CD8-positive, alpha-beta memory T cell (primary cell): ENCODE measurements around the gene CCDC112. TPM values are rescaled to one million over a fixed set of nuclear protein-coding genes. Genes with fewer than 3 reads are reported as not detected.
A peak's percentile ranks its signal among the peaks of the same experiment; 100 is the strongest.

Source experiments
- CTCF ChIA-PET: fragments of 350-600 bp; sonication (Branson Sonifier 250); formaldehyde crosslinking; loops from one replicate; lab custom pipeline; 2021; ENCODE audit warnings: antibody characterized with exemption; lab: Charles Lee
- POLR2A ChIA-PET: fragments of 350-600 bp; sonication (Branson Sonifier 250); formaldehyde crosslinking; loops from one replicate; lab custom pipeline; 2021; ENCODE audit warnings: antibody characterized with exemption; lab: Charles Lee
- DNase-seq, 5 donors: peaks; one replicate each; pipeline versions ENCODE4 v3.0.0 to v3.0.0-alpha.2; 2020 to 2022; ENCODE audit warnings: mixed read lengths in 1 of 5
- H3K27ac ChIP-seq: one replicate; pipeline ENCODE4 v1.7.0; 2013; ENCODE audit warnings: low read depth, mild to moderate bottlenecking, low read length, moderate library complexity
- H3K27me3 ChIP-seq: 2 replicates; pipeline ENCODE4 v1.7.0; 2013; ENCODE audit warnings: low read length, mild to moderate bottlenecking; ENCODE audit not compliant: insufficient read depth, poor library complexity, severe bottlenecking
- H3K36me3 ChIP-seq: 2 replicates; pipeline ENCODE4 v1.7.0; 2013; ENCODE audit warnings: mild to moderate bottlenecking, low read length, moderate library complexity; ENCODE audit not compliant: insufficient read depth
- H3K4me1 ChIP-seq: 2 replicates; pipeline ENCODE4 v1.7.0; 2013; ENCODE audit warnings: mild to moderate bottlenecking, low read length, moderate library complexity; ENCODE audit not compliant: insufficient read depth
- H3K4me3 ChIP-seq: 2 replicates; pipeline ENCODE4 v1.7.0; 2013; ENCODE audit warnings: mild to moderate bottlenecking, low read length
- H3K9me3 ChIP-seq: 2 replicates; pipeline ENCODE4 v1.7.0; 2013; ENCODE audit warnings: mild to moderate bottlenecking, low read length
- H3K27ac Mint-ChIP-seq, 8 donors: one replicate each; pipeline ENCODE4 v1.8.0; 2020 to 2021; ENCODE audit warnings: mixed read lengths in 8 of 8, mild to moderate bottlenecking in 6 of 8, inconsistent platforms in 3 of 8, moderate library complexity in 3 of 8
- H3K27me3 Mint-ChIP-seq, 2 donors: one replicate each; pipeline ENCODE4 v1.8.0; 2020 to 2021; ENCODE audit warnings: mixed read lengths in 2 of 2, mild to moderate bottlenecking in 1 of 2, moderate library complexity in 1 of 2
- H3K36me3 Mint-ChIP-seq, 3 donors: one replicate each; pipeline ENCODE4 v1.8.0; 2020 to 2021; ENCODE audit warnings: mixed read lengths in 3 of 3, inconsistent platforms in 1 of 3, mild to moderate bottlenecking in 1 of 3
- H3K4me1 Mint-ChIP-seq, 3 donors: one replicate each; pipeline ENCODE4 v1.8.0; 2020 to 2021; ENCODE audit warnings: mixed read lengths in 3 of 3, inconsistent platforms in 1 of 3, mild to moderate bottlenecking in 1 of 3
- H3K4me3 Mint-ChIP-seq, 7 donors: one replicate each; pipeline ENCODE4 v1.8.0; 2020 to 2021; ENCODE audit warnings: mixed read lengths in 7 of 7, mild to moderate bottlenecking in 6 of 7, moderate library complexity in 4 of 7, inconsistent platforms in 2 of 7
- H3K9me3 Mint-ChIP-seq, 5 donors: one replicate each; pipeline ENCODE4 v1.8.0; 2020 to 2022; ENCODE audit warnings: mixed read lengths in 5 of 5, mild to moderate bottlenecking in 3 of 5, moderate library complexity in 2 of 5, inconsistent platforms in 1 of 5
- polyA plus RNA-seq: library from polyadenylated mRNA; unstranded; fragments of 300-500 nt; fragmentation: Illumina TruSeq; gene quantifications from one replicate; pipeline ENCODE4 v1.2.3, GENCODE V29; 2021
- total RNA-seq, 2 experiments: library from RNA; stranded (reverse); gene quantifications; one replicate each; pipeline ENCODE4 v1.2.3, GENCODE V29; 2021

The CCDC112 gene
- total and polyA plus RNA-seq, 3 experiments from 2014 or later: 1.6 to 4.8 (median 2.2) TPM

- no peaks in the 10 kb centered on the region for H3K9me3 ChIP-seq
- Mint-ChIP-seq H3K27ac (no peak overlapping the region), H3K27me3 (peaks cover 2 to 43% of the 10 kb centered on the region in 2 donors), H3K36me3 (no peaks in the 10 kb centered on the region), H3K4me3 (no peak overlapping the region), H3K4me1 (no peaks in the 10 kb centered on the region), H3K9me3 (no peaks in the 10 kb centered on the region)
- no peaks in the 10 kb centered on the region for H3K4me1 ChIP-seq
- POLR2A ChIA-PET: no interaction called here
- no peak overlapping the region for H3K4me3 ChIP-seq
- H3K36me3 ChIP-seq: no peaks in the 10 kb centered on the region
- CTCF ChIA-PET: no interaction called here
- no peak for DNase-seq
- H3K27ac ChIP-seq: no peak overlapping the region
- H3K27me3 ChIP-seq: no peaks in the 10 kb centered on the region
These were observed 17.2 kb upstream of the CCDC112 start for GRCh38 chr5:115313632-115314031.

DNA sequence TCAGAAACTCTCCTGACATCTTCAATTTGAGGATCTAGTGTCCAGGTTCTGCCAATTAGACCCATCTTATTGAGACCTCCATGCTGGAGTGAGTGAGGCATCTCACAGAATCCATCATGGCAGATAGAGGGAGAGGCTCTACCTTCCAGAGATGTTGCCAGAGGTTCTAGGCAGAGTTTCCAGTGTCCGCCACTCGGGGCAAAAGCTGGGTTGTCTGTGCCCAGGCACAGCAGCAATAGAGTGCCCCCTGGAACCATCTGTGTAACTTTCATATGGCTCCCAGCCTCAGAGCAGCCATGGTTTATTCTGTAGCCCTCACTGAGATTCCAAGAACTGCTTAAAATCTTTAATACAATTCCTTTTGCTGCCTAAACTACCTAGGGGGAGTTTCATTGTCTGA is 16.6 kb upstream of the CCDC112 start:
- H3K27ac Mint-ChIP-seq: no peak overlapping the region
- H3K9me3 ChIP-seq: no peaks in the 10 kb centered on the region
- CTCF ChIA-PET: no interaction called here

GRCh38 chr5:115309751-115310370 is 13.4 kb upstream of the CCDC112 start:
- no peaks in the 10 kb centered on the region for H3K9me3 Mint-ChIP-seq
- peaks cover 5 to 51% of the 10 kb centered on the region in 2 donors for H3K27me3 Mint-ChIP-seq
- H3K4me3 Mint-ChIP-seq: no peak overlapping the region
- DNase-seq: peak in 2 of 5 donors; percentile 27 to 41
- Histone ChIP-seq H3K4me3 (no peak overlapping the region), H3K27me3 (no peaks in the 10 kb centered on the region), H3K4me1 (no peaks in the 10 kb centered on the region), H3K9me3 (no peaks in the 10 kb centered on the region), H3K27ac (no peak overlapping the region), H3K36me3 (no peaks in the 10 kb centered on the region)
- CTCF ChIA-PET: interaction anchor here (0.5 to 7.1 kb wide), 12 partner anchors 13 to 529 kb away, joined by 3 to 102 read pairs (median 3); partner anchors contain the start of gene CCDC112
- POLR2A ChIA-PET: no interaction called here
- no peak overlapping the region for H3K27ac Mint-ChIP-seq
- no peaks in the 10 kb centered on the region for H3K36me3 Mint-ChIP-seq
- no peaks in the 10 kb centered on the region for H3K4me1 Mint-ChIP-seq

More for the DNA sequence above, 16.6 kb upstream of the CCDC112 start:
- no peaks in the 10 kb centered on the region for H3K27me3 ChIP-seq
- no peak for DNase-seq
- H3K27me3 Mint-ChIP-seq: peaks cover 2 to 46% of the 10 kb centered on the region in 2 donors
- no peaks in the 10 kb centered on the region for H3K4me1 ChIP-seq
- H3K4me3 Mint-ChIP-seq: no peak overlapping the region
- no peaks in the 10 kb centered on the region for H3K9me3 Mint-ChIP-seq
- H3K4me3 ChIP-seq: no peak overlapping the region
- no peaks in the 10 kb centered on the region for H3K36me3 ChIP-seq
- POLR2A ChIA-PET: no interaction called here
- no peak overlapping the region for H3K27ac ChIP-seq
- H3K4me1 Mint-ChIP-seq: no peaks in the 10 kb centered on the region
- H3K36me3 Mint-ChIP-seq: no peaks in the 10 kb centered on the region

DNA sequence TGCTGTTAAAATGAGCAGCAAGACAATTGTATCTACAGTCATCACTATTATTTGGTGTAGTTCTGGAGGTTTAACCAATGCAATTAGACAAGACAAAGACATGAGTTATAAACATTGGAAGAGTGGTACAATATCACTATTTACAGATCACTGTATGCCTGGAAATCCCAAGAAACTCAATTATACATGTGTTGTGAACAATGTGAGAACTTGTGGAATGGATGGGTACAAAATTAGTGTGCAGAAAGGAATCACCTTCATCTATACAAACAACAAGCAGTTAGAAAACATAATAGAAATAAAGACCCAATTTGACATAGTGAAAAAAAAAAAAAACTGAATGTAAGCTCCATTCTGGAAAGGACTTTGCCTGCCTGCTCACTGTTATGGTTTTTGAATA is 12.4 kb upstream of the CCDC112 start:
- ChIA-PET POLR2A (interaction anchor here (1.0 kb wide), 1 partner anchor 265 kb away, joined by 3 read pairs; no protein-coding TSS in a partner anchor), CTCF (interaction anchor here (1.0 to 7.1 kb wide), 9 partner anchors 12 to 282 kb away, joined by 3 to 102 read pairs (median 4); partner anchors contain the start of gene CCDC112)
- Mint-ChIP-seq H3K4me1 (no peaks in the 10 kb centered on the region), H3K9me3 (no peaks in the 10 kb centered on the region), H3K4me3 (no peak overlapping the region), H3K36me3 (no peaks in the 10 kb centered on the region), H3K27ac (no peak overlapping the region), H3K27me3 (peaks cover 5 to 47% of the 10 kb centered on the region in 2 donors)
- H3K4me3 ChIP-seq: no peak overlapping the region
- DNase-seq: no peak
- no peaks in the 10 kb centered on the region for H3K9me3 ChIP-seq
- no peaks in the 10 kb centered on the region for H3K27me3 ChIP-seq
- no peak overlapping the region for H3K27ac ChIP-seq
- no peaks in the 10 kb centered on the region for H3K4me1 ChIP-seq
- H3K36me3 ChIP-seq: no peaks in the 10 kb centered on the region

GRCh38 chr5:115306011-115306536 is 9.6 kb upstream of the CCDC112 start:
- no peak overlapping the region for H3K27ac ChIP-seq
- H3K4me3 Mint-ChIP-seq: no peak overlapping the region
- no peak overlapping the region for H3K4me3 ChIP-seq
- H3K27me3 ChIP-seq: no peaks in the 10 kb centered on the region
- H3K9me3 ChIP-seq: no peaks in the 10 kb centered on the region
- no peaks in the 10 kb centered on the region for H3K9me3 Mint-ChIP-seq
- POLR2A ChIA-PET: no interaction called here
- no peak for DNase-seq
- CTCF ChIA-PET: interaction anchor here (0.6 to 7.1 kb wide), 3 partner anchors 256 to 270 kb away, joined by 3 to 102 read pairs (median 3); no protein-coding TSS in a partner anchor
- H3K27me3 Mint-ChIP-seq: peaks cover 6 to 40% of the 10 kb centered on the region in 2 donors
- H3K4me1 ChIP-seq: no peaks in the 10 kb centered on the region
- H3K36me3 Mint-ChIP-seq: no peaks in the 10 kb centered on the region
- no peak overlapping the region for H3K27ac Mint-ChIP-seq
- no peaks in the 10 kb centered on the region for H3K36me3 ChIP-seq
- H3K4me1 Mint-ChIP-seq: no peaks in the 10 kb centered on the region

DNA sequence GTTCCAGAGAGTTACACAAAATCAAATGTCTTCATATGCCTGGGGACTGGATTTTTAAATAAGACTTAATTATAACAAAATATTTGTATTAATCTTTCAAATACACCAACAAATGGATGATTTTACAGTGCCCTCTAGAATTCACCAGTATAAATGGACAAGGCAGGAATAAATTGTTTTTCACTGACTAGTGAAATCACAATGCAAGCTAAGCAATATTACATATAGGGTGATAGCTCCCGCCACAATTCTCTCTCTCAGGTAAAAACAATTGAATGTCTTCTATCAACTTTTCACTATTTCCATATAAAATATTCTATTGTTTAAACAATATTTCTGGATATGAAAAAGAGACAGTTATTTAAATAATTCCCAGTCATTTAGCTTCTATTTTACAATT is 8.0 kb upstream of the CCDC112 start:
- POLR2A ChIA-PET: no interaction called here
- Histone ChIP-seq H3K27me3 (no peaks in the 10 kb centered on the region), H3K36me3 (no peaks in the 10 kb centered on the region), H3K9me3 (no peaks in the 10 kb centered on the region), H3K27ac (no peak overlapping the region), H3K4me3 (no peak overlapping the region), H3K4me1 (no peaks in the 10 kb centered on the region)
- Mint-ChIP-seq H3K27me3 (peaks cover 6 to 31% of the 10 kb centered on the region in 2 donors), H3K36me3 (no peaks in the 10 kb centered on the region), H3K9me3 (no peaks in the 10 kb centered on the region), H3K4me3 (no peak overlapping the region), H3K27ac (no peak overlapping the region), H3K4me1 (no peaks in the 10 kb centered on the region)
- DNase-seq: no peak
- CTCF ChIA-PET: interaction anchor here (0.9 kb wide), 1 partner anchor 270 kb away, joined by 4 read pairs; no protein-coding TSS in a partner anchor

GRCh38 chr5:115298811-115299210 is 2.4 kb upstream of the CCDC112 start:
- Histone ChIP-seq H3K36me3 (no peaks in the 10 kb centered on the region), H3K4me1 (peaks cover 13% of the 10 kb centered on the region), H3K27ac (no peak overlapping the region), H3K9me3 (no peaks in the 10 kb centered on the region), H3K27me3 (no peaks in the 10 kb centered on the region), H3K4me3 (no peak overlapping the region)
- ChIA-PET POLR2A (no interaction called here), CTCF (no interaction called here)
- no peak for DNase-seq
- Mint-ChIP-seq H3K4me3 (no peak overlapping the region), H3K27ac (peak overlapping the region in 2 of 8 donors; percentile 5 to 84), H3K27me3 (peaks cover 4 to 6% of the 10 kb centered on the region in 2 donors), H3K36me3 (no peaks in the 10 kb centered on the region), H3K9me3 (no peaks in the 10 kb centered on the region), H3K4me1 (peaks cover 7 to 19% (median 9%) of the 10 kb centered on the region in 3 donors)

- CTCF ChIA-PET: interaction anchor here (0.6 to 2.1 kb wide), 3 partner anchors 10 to 277 kb away, joined by 3 to 8 read pairs (median 5); no protein-coding TSS in a partner anchor
- Mint-ChIP-seq H3K27me3 (peaks cover 1 to 3% of the 10 kb centered on the region in 2 donors), H3K4me3 (peak overlapping the region; percentile 30 to 95 (median 63)), H3K36me3 (peaks cover 0 to 6% (median 4%) of the 10 kb centered on the region in 3 donors), H3K4me1 (peaks cover 7 to 19% (median 9%) of the 10 kb centered on the region in 3 donors), H3K9me3 (peaks cover 0 to 7% (median 3%) of the 10 kb centered on the region in 5 donors), H3K27ac (peak overlapping the region in 1 of 8 donors; percentile 52)
- Histone ChIP-seq H3K36me3 (no peaks in the 10 kb centered on the region), H3K4me3 (no peak overlapping the region), H3K9me3 (no peaks in the 10 kb centered on the region), H3K27ac (no peak overlapping the region), H3K27me3 (no peaks in the 10 kb centered on the region), H3K4me1 (peaks cover 13% of the 10 kb centered on the region)
- DNase-seq: no peak
- POLR2A ChIA-PET: interaction anchor here (0.6 to 1.3 kb wide), 2 partner anchors 35 to 160 kb away, joined by 3 to 6 read pairs; partner anchors contain the start of gene PGGT1B
These were observed 577 bp upstream of the CCDC112 start for GRCh38 chr5:115297031-115297430.
